ENCODE results near the gene FKBP7.

- no peak for TF ChIP-seq CTCF (conservative IDR thresholded peaks at IDR 0.05)
- TF ChIP-seq ZFX (IDR thresholded peaks at IDR 0.05): no peak
Measured at GRCh38 chr2:178526256-178526655, 47.9 kb upstream of the FKBP7 start.
